HAP-1 (cell line): ENCODE data around the gene IFNG.
"Not testable (repeated sequence)": the region's sequence is repeated elsewhere in the genome, so short reads cannot be mapped to it uniquely, and the experiment has no call there.

ENCODE experiments used
- DNase-seq, 2 experiments: peaks; one replicate each; pipeline ENCODE4 v3.0.0-alpha.2; 2016 to 2020; ENCODE audit warnings: low spot score in 2 of 2
- H3K27me3 ChIP-seq: fragments of 250-450 bp; sonication (Bioruptor Pico); 2 replicates; pipeline ENCODE4 v1.5.1; 2020; ENCODE audit warnings: low read depth, mild to moderate bottlenecking, moderate library complexity
- H3K36me3 ChIP-seq: fragments of 250-450 bp; sonication (Bioruptor Pico); replicated peaks from 2 replicates; pipeline ENCODE4 v1.5.1; 2020; ENCODE audit warnings: mild to moderate bottlenecking
- H3K4me1 ChIP-seq: fragments of 250-450 bp; sonication (Bioruptor Pico); 2 replicates; pipeline ENCODE4 v1.5.1; 2020; ENCODE audit warnings: mild to moderate bottlenecking
- H3K4me3 ChIP-seq: fragments of 250-450 bp; sonication (Bioruptor Pico); 2 replicates; pipeline ENCODE4 v1.5.1; 2020; ENCODE audit warnings: mild to moderate bottlenecking, moderate library complexity
- H3K9me3 ChIP-seq: fragments of 250-450 bp; sonication (Bioruptor Pico); 2 replicates; pipeline ENCODE4 v1.5.1; 2020; ENCODE audit warnings: mild to moderate bottlenecking, moderate library complexity
- in situ Hi-C: fragments of 300-500 bp; cut with MboI; formaldehyde crosslinking; loops from 3 replicates; pipeline ENCODE4 v1.14.3; 2020; ENCODE audit warnings: low sequenced_read_pairs, inconsistent platforms, mixed read lengths

IFNG gene

DNA sequence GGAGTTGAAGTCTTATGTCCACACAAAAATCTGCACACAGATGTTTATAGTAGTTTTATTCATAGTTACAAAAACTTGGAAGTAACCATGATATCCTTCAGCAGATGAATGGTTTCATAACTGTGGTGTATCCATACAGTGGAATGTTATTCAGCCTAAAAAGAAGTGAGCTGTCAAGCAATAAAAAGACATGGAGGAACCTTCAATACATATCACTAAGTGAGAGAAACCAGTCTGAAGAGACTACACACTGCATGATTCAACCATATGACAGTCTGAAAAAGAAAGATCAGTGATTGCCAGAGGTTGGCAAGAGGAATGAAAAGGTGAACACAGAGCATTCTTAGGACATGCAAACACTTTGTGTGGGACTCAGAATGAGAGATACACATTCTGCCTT lies 18.6 kb upstream of the IFNG start:
- no peaks in the 10 kb centered on the region for H3K36me3 ChIP-seq
- H3K9me3 ChIP-seq = no peaks in the 10 kb centered on the region
- no peak overlapping the region for H3K4me3 ChIP-seq
- in situ Hi-C loops = no loop called here
- DNase-seq = no peak
- no peaks in the 10 kb centered on the region for H3K4me1 ChIP-seq
- no peaks in the 10 kb centered on the region for H3K27me3 ChIP-seq

DNA sequence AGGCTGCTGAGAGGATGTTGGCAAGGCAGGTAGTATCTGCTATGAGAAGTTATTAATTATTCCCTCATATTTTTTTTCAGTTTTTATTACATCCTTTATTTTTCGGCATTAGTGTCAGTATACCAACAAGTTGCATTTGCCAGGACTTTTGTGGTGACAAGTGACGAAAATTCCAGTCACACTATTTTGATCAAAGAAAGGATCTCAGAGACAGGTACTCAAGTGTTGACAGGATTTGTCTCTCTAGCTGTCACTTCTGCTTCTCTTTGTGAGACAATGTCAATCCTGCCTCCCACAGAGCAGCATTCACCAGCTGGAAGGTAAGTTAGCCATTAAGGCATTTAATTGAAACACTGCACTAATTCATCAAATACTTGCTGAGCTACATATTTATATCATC lies 18.0 kb upstream of the IFNG start:
- H3K36me3 ChIP-seq = no peaks in the 10 kb centered on the region
- H3K9me3 ChIP-seq = no peaks in the 10 kb centered on the region
- in situ Hi-C loops = no loop called here
- no peak overlapping the region for H3K4me3 ChIP-seq
- no peaks in the 10 kb centered on the region for H3K4me1 ChIP-seq
- H3K27me3 ChIP-seq = no peaks in the 10 kb centered on the region
- no peak for DNase-seq

GRCh38 chr12:68176257-68176656 lies 16.7 kb upstream of the IFNG start:
- H3K4me1 ChIP-seq = no peaks in the 10 kb centered on the region
- in situ Hi-C loops = no loop called here
- DNase-seq = no peak
- no peak overlapping the region for H3K4me3 ChIP-seq
- H3K27me3 ChIP-seq = no peaks in the 10 kb centered on the region
- no peaks in the 10 kb centered on the region for H3K36me3 ChIP-seq
- H3K9me3 ChIP-seq = no peaks in the 10 kb centered on the region

DNA sequence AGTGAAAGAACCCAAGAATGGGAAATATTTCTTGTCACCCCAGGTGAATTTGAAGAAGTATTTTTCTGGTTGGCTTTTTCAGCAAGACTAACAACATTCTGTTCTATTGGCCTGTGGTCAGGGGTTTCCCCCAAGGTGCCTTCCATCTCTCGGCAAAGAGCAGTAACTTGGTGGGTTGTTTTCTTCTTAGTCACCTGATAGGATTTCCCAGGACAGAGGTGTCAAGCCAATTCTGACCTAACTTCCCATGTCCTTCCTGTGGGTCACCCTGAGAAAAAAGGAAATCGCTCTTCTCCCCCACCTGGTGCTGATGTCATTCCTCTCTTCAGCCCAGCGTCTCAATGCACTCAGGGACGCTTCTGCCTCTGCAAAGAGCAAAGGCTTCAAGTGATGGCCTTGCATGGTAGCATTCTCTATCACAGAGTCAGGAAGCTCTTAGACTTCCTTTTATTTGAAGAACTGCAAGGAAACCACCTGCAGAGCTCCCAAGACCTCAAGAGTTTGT lies 16.1 kb upstream of the IFNG start:
- H3K27me3 ChIP-seq = no peaks in the 10 kb centered on the region
- no peaks in the 10 kb centered on the region for H3K36me3 ChIP-seq
- no peaks in the 10 kb centered on the region for H3K4me1 ChIP-seq
- no peaks in the 10 kb centered on the region for H3K9me3 ChIP-seq
- H3K4me3 ChIP-seq = no peak overlapping the region
- no peak for DNase-seq
- in situ Hi-C loops = no loop called here

- H3K27me3 ChIP-seq, in situ Hi-C loops, H3K9me3 ChIP-seq, H3K4me3 ChIP-seq, H3K4me1 ChIP-seq, H3K36me3 ChIP-seq, DNase-seq: not testable (repeated sequence)
Observed at GRCh38 chr12:68174761-68175160, 15.2 kb upstream of the IFNG start.

DNA sequence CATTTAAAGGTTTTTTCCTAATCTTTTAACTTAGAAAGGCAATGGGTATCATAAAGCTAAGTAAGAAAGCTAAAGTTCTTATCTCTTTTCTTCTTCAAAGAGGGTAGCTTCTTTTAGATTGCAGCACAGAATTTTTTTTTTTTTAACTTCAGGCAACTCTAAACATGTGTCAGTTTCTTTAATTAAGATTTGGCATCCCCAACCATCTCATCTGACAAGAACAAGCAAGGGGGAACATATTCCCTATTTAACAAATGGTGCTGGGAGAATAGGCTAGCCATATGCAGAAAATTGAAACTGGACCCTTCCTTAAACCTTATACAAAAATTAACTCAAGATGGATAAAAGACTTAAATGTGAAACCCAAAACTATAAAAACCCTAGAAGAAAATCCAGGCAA lies 14.3 kb upstream of the IFNG start:
- H3K9me3 ChIP-seq = no peaks in the 10 kb centered on the region
- no peaks in the 10 kb centered on the region for H3K36me3 ChIP-seq
- no peaks in the 10 kb centered on the region for H3K4me1 ChIP-seq
- H3K4me3 ChIP-seq = no peak overlapping the region
- in situ Hi-C loops = no loop called here
- no peak for DNase-seq
- H3K27me3 ChIP-seq = 0 out of 2 replicates have a peak, but pooled peaks cover 2% of the 10 kb centered on the region

GRCh38 chr12:68170726-68171125 lies 11.2 kb upstream of the IFNG start:
- no peaks in the 10 kb centered on the region for H3K4me1 ChIP-seq
- no peaks in the 10 kb centered on the region for H3K9me3 ChIP-seq
- peaks cover 7% of the 10 kb centered on the region; the same call in 1 of the 2 replicates for H3K27me3 ChIP-seq
- DNase-seq = no peak
- in situ Hi-C loops = no loop called here
- no peak overlapping the region for H3K4me3 ChIP-seq
- no peaks in the 10 kb centered on the region for H3K36me3 ChIP-seq

DNA sequence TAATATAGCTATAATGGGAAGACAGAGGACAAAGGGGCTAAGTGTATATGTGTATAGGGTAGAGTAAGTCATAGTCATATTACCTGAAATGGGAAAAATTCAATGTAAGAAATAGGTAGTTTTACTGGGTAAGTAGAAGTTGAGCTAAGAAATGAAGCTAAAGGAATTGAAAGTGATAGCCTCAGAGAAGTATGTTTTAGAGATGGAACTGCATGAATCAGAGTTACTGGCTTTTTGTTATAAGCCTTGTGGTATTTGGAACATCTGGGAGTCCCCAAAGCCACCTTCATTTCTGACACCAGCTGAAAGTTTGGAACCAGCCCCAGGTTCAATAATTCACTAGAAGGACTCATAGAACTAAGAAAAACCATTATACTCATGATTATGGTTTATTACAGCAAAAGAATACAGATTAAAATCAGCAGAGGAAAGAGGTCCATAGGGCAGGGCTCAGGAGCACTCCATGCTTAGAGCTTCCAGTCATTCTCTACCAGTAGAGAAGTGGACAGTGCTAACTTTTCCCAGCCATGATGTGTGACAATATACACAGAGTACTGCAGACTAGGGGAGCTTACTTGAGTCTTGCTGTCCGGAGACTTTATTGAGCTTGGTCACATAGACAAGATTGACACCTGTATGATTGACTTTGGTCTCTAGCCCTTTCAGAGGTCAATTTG lies 9.8 kb upstream of the IFNG start:
- Histone ChIP-seq H3K4me3 (no peak overlapping the region), H3K36me3 (no peaks in the 10 kb centered on the region), H3K4me1 (no peaks in the 10 kb centered on the region), H3K9me3 (no peaks in the 10 kb centered on the region), H3K27me3 (peaks cover 7% of the 10 kb centered on the region; the same call in 1 of the 2 replicates)
- in situ Hi-C loops = no loop called here
- no peak for DNase-seq

DNA sequence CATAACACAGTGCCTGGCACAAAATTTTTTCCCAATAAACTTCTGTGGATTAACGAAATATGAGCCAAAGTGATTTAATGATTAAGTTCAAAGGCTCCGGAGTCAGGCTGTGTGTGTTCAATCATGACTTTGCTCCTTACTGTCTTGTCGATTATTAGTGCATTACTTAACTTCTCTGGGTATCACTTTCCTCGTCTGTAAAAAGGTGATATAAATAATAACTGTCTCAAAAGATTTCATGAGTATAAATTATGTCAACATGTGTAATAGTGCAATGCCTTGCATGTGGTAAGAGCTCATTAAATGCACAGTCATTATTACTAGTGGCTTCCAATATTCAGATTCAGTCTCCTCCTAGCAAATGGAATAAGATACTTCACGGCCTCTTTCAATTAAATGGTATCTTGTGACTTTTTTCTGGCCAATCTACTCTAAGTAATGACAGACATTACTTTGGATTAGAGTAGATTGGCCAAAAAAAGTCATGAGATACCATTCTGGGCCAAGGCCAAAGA lies 6.8 kb upstream of the IFNG start:
- H3K9me3 ChIP-seq = no peaks in the 10 kb centered on the region
- H3K4me1 ChIP-seq = no peaks in the 10 kb centered on the region
- no peak for DNase-seq
- H3K36me3 ChIP-seq = no peaks in the 10 kb centered on the region
- in situ Hi-C loops = no loop called here
- H3K4me3 ChIP-seq = no peak overlapping the region
- peaks cover 7% of the 10 kb centered on the region; the same call in 1 of the 2 replicates for H3K27me3 ChIP-seq

- H3K4me1 ChIP-seq = no peaks in the 10 kb centered on the region
- in situ Hi-C loops = no loop called here
- H3K36me3 ChIP-seq = no peaks in the 10 kb centered on the region
- H3K4me3 ChIP-seq = no peak overlapping the region
- DNase-seq = no peak
- no peaks in the 10 kb centered on the region for H3K9me3 ChIP-seq
- H3K27me3 ChIP-seq = peaks cover 4% of the 10 kb centered on the region; the same call in 1 of the 2 replicates
Observed at GRCh38 chr12:68163560-68164081, 4.1 kb upstream of the IFNG start.

DNA sequence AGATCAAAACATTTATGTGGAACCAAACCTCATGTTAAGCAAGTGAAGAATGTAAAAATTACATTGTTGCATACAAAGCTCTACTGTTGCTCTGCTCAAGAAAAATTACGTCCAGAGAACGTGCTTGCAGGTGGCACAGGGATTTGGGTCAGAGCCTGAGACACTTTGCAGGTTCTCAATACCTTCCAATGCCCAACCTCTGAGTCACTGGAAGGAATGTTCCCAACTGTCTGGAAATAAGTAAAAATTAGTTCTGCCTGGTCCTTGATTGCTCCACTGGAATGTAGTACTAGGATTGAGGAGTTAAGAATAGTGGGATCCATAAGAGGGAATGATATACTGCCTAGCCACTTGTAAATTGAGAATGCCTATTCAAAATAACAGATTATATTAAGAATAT lies 2.8 kb upstream of the IFNG start:
- DNase-seq = no peak
- H3K36me3 ChIP-seq = no peaks in the 10 kb centered on the region
- in situ Hi-C loops = no loop called here
- no peaks in the 10 kb centered on the region for H3K4me1 ChIP-seq
- H3K27me3 ChIP-seq = peaks cover 4% of the 10 kb centered on the region; the same call in 1 of the 2 replicates
- H3K9me3 ChIP-seq = no peaks in the 10 kb centered on the region
- H3K4me3 ChIP-seq = no peak overlapping the region

DNA sequence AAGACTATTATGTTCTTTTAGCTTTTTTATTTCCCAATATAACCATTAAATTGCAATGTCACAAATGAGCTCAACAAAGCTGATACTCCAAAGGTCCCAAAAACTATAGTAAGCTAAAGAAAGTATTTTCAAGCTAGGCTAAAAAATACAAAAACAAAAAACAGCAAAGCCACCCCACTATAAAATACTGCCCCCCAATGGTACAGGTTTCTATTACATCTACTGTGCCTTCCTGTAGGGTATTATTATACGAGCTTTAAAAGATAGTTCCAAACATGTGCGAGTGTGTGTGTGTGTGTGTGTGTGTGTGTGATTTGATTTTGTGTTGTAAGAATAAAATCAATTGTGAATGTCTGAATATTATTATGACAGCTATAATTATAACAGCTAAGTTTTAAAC lies 1.1 kb downstream of the IFNG start:
- Histone ChIP-seq H3K9me3 (no peaks in the 10 kb centered on the region), H3K36me3 (no peaks in the 10 kb centered on the region), H3K4me1 (no peaks in the 10 kb centered on the region), H3K27me3 (no peaks in the 10 kb centered on the region), H3K4me3 (no peak overlapping the region)
- DNase-seq = no peak
- in situ Hi-C loops = no loop called here

GRCh38 chr12:68157380-68157779 lies 2.2 kb downstream of the IFNG start:
- H3K4me3 ChIP-seq = no peak overlapping the region
- in situ Hi-C loops = no loop called here
- H3K9me3 ChIP-seq = no peaks in the 10 kb centered on the region
- no peaks in the 10 kb centered on the region for H3K27me3 ChIP-seq
- H3K36me3 ChIP-seq = no peaks in the 10 kb centered on the region
- no peak for DNase-seq
- H3K4me1 ChIP-seq = no peaks in the 10 kb centered on the region

- in situ Hi-C loops = no loop called here
- H3K4me3 ChIP-seq = no peak overlapping the region
- no peak for DNase-seq
- H3K36me3 ChIP-seq = no peaks in the 10 kb centered on the region
- no peaks in the 10 kb centered on the region for H3K27me3 ChIP-seq
- H3K9me3 ChIP-seq = no peaks in the 10 kb centered on the region
- H3K4me1 ChIP-seq = no peaks in the 10 kb centered on the region
Observed at GRCh38 chr12:68156636-68157035, 2.9 kb downstream of the IFNG start.
